CD4-positive, alpha-beta T cell treated with Interleukin-17A for 4 hours (primary cell): Measurements from ENCODE around the gene TAC4.

Experiments
- DNase-seq: peaks from one replicate; pipeline ENCODE4 v3.0.0-alpha.2; 2020; ENCODE audit warnings: mixed read lengths

Gene TAC4, protein sequence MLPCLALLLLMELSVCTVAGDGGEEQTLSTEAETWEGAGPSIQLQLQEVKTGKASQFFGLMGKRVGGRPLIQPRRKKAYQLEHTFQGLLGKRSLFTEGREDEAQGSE

DNA sequence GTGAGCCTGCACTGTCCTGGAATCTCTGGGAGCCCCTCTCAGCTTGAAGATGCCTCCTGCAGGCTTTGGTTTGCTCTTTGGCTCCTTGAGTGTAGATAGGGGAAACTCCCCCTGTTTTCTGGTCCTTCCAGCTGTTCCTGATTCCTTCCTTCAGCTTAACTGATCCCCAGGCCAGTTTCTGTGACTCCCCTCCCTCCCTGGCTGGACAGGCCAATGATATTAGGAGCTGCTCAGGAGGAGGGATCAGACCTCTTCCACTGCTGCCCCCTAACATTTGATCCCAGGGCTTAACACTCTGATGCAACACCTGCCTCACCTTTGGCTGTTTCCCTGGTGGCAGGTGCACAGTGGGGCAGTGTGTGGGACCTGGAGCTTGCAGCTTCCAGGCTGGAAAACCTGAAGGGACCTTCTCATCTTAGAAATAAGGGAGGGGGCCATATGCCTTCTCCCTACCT is at the start of gene TAC4:
Gene TAC4 (minus strand): TSS at position 51 of the 455 bp plus-strand sequence. CDS start 52 bp downstream, outside the sequence.
- DNase-seq: no peak

DNA sequence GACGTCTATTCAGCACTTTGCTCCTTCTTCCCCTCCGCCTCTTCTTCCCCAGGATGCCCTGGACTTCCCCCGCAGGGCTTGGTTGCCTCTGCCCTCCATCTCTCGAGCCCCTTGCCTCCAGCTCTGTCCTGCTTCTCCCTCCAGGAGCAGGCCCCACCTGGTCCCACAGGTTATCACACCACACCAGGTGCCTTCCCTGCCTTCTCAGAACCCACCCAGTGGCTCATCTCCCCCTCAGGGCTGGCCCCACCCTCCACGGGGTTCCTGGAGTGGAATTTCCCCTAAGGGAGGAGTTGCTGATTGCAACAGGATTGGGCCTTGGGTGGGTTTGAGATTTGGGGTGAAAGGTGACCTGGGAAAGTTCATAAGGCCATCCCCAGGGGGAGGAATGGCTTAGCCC is 49.0 kb upstream of the TAC4 start:
- no peak for DNase-seq

DNA sequence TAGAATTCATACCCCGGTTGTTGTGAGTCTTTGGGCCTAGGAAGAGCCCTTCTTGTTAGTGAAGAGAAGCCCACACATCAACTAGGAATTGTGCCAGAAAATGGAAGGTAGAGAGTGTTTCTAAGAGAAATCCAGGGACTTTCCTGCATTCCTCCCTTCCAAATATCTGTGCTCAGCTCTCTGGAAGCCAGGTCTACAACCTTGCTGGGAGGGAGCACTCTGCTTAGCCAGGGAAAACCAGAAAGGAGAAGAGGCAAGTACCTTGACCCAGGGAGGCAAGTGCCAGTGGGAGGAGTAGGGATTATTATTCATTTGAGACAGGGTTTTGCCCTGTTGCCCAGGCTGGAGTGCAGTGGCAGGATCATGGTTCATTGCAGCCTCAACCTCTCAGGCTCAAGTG is 48.4 kb upstream of the TAC4 start:
- no peak for DNase-seq

DNA sequence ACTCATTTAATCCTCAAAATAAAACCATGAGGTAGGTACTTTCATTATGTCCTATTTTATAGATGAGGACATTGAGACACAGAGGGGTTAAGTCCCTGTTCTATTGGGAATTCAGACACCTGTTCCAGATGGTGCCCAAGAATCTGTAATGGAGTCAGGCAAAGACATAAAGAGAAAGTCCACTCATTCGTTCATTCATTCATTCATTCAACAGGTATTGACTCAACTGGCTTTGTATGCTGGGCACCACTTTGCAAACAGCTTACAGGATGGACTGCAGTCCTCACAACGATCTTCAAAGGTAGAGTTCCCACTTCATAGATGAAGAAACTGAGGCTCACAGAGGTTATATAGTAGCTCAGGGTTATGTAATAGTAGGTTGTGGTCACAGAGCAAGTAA is 47.9 kb upstream of the TAC4 start:
- no peak for DNase-seq

DNA sequence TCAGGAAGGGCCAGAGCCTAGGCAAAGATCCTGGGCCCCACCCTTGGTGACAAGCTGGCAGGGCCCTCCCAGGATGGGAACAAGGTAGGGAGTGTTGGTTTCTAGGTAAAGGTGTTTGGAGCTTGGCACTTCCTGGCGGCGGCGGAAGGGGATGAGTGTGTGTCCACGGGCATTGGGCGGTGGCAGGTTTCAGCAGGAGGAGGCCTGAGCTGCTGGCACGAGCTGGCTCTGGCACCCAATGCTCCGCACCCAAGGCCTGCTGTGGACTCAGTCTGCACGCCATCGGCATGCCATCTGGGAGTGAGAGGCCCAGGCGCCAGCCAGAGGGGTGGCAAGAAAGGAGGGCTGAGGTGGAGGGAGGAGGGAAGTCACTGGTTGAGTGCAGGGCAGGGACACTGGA is 46.9 kb upstream of the TAC4 start:
- DNase-seq: no peak

DNA sequence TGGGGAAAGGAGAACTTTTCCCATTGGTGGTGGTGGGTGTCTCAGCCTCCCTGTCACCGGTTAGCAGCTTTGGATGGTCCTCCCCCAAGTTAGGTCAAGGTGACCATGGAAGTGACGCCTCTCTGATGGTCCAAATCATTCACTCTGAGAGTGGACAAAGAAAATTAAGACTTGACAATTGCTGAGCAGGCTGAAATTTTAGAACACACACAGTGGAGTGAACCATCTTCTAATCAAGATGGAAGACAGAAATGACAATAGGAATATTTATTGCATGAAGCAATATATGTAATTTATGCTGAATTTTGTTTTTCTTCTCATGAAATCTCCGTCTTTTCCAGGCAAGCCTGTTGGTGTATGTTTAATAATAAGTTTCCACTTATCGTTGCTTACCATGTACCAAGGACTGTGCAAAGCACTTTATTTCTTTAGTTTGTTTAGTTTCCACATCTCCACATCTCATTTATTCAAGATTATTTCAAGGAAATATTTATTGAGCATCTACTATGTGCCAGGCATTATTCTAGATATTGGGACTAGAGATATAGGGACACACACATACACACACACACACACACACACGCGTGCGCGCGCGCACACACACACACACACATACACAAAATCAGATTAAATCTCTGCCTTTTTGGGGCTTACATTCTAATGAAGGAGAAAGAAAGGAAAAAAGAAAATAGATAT is 44.0 kb upstream of the TAC4 start:
- no peak for DNase-seq

DNA sequence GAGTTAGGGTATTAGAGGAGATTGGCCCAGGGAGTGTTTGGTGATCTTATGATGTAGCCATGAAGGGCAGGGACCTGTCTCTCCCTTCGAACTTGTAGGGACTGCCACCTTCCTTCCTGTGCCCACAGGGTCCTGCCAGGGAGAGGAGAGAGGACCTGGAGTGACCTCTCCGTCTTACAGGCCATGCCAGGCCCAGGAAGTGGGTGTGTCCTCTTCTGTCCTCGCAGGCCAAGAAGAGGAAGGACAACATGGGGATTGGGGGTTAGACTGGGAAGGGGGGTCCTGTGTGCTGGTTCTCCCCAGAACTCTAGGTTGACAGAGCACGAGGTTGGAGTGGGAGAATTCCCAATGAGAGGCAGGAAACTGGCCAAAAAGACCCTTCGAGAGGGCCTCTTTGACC is 43.4 kb upstream of the TAC4 start:
- no peak for DNase-seq

DNA sequence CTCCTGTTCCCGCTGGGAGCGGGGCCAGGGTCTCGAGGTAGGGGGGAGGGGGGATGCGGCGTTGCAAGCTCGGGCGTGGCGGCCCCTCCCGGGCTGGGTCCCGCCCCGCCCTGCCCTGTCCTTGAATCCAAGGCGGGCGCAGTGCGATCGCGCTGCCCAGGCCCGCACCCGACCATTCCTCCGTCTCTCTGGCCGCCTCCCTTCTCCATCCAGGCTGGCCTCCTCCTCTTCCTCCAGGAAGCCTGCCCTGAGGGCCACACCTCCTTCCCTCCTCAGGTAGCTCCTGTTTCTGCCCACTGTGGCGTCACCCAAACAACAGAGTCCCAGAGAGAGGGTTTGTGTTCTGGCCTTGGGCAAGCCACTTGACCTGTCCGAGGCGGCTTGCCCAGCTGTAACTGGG is 43.0 kb upstream of the TAC4 start:
- DNase-seq: no peak

DNA sequence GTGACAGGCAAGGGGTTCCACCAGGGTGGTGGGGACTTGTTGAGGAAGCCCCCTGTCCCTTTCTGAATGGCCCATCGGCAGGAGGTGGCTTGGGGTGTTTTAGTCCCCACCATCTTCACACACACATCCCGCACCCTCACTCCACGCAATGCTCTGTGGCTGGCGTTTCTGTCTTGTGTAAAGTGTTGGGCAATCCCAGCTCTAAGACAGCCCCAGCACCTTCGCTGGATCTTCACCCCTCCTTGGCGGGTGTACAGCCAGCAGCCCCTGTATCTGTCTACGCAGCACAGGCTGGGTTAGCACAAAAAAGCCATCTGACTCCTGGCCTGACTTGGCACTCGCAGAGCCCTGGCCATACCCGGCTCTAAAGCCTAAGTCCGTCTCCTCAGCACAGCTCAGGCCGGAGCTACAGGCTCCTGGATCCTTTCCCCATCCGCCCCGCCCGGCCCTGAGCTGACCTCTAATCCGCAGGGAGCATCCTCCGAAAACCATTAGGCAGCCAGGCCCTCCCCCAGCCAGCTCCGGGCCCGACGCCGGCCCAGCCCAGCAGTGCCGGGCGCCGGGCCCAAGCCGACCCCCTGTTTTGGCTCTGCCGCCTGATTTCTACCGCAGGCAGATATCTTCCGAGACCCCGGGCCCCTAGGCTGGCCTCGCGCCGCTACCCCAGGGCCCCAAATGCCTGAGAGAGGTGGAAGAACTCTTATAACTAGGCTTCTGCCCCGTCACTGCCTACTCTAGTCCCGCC is 42.4 kb upstream of the TAC4 start:
- no peak for DNase-seq

DNA sequence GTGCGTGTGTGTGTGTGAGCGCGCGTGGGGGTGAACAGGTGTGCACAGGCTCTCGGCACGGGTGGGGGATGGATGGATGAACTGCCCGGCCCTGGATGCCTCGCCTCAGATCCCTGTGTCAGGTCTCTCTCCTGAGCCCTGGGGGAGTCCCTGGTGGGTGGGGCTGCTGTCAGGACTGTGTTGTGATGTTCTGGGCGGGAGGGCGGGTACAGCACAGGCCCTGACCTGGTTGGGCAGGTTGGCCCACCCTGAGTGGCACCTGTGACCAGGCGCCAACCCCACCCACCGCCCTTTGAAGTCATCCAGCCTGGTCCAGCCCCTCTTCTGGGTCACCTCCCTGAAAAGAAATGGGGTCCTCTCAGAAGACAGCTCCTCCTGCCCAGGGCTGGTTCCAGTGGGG is 41.6 kb upstream of the TAC4 start:
- no peak for DNase-seq

DNA sequence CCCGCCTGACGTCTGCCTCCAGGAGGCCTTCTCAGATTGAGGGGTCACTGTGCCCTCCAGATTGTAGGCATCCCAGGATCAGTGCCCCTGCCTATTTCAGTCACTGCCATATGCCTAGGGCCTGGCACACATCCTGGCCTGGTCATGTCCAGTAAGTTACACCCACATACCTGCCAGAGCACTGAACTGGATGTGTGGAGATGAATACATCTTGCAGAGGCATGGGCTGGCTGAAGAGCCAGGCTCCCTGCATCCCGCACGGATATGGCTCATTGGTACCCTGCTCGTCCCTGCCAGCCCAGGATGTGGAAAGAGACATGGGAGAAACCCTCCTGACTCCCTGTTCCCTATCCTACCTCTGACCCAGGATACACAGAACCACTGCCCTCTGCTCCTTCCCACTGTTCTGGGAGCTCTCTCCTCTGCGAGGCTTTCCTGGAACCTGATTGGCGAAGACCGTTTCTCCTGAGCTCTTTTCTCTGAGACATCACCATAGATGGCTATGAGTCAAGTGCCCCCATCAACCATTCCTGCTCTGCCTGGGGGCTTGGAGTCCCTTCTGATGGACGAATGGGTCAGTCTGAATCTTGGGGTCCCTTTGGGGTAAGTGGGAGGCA is 40.0 kb upstream of the TAC4 start:
- no peak for DNase-seq

DNA sequence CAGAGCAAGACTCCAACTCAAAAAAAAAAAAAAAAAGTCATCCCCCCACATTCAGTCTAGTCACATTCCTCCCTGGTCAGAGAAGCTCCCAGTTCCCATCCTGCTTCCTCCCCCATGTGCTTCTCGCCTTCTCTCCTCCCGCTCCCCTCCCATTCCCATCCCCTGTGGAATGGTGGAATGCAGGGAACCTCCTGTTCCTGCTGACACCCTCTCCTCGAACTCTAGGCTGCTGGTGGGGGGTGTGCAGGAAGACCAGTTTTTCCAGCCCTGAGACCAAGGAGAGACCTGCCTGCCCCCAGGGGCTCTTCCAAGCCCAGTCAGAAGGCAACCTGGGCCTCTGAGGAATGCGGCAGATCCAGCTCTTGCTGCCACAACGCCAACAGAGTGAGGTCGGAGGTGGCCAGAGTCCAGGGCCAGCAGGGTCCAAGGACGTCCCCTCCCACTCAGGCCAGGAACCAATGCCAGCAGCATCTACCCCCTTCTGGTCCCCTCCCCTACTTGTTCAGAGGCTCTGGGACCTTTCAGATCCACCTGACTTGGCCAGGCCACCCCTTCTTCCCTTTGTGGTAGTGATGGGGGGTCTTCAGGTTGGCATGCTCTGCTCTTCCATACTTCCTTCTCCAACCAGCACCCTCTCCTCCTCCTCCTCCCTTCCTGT is 39.3 kb upstream of the TAC4 start:
- no peak for DNase-seq

DNA sequence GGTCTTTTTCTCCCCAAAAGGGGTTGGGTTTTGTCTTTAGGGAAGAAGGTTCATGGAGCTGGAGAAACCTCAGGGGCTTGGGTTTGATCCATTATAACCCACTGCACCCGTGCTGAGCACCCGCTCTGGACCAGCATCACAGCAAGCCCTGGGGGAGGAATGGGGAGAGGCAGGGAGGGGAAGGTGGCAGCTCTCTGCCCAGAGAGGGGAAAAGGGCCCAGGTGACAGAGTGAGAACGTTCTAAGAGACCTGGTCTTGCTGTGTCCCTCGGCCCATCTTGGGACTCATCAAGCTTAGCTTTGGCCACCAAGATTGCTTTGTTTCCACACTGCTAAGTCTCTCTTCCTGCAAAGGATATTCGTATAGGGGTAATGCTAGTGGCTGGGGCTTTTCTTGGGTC is 38.2 kb upstream of the TAC4 start:
- DNase-seq: no peak

DNA sequence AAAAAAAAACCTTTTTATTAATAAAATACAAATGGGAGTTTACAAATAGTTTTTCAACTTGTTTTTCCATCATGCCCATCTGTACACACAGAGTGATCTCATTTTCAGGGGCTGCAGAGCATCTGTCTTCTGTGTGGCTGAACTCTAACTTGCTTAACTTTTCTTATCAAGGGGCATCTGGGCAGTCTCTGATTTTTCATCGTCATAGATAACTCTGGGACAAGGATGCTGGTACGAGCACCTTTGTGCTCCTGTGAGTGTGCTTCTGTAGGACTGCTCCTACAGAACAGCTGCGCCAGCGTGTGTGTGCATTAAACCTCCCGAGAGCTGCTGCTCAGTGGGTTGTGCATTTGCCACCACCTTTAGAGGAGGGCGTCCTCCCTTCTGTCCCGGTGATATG is 34.6 kb upstream of the TAC4 start:
- DNase-seq: no peak

DNA sequence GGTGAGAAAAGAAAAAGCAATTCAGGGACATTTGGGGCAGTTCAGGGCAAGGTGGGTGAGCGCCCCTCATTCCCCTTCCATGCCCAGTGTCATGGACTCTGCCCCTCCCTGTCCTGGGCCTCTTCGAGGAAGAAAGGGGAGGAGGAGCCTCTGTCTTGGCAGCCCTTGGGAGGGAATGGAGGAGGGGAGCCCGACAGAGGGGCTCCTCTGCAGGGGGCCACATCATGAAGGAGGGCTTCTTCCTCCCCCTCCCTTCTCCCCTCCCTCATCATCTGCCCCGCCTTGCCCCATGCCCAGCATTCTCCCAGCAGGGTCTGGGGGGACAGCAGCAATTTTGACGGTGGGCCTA is 33.2 kb upstream of the TAC4 start:
- no peak for DNase-seq

DNA sequence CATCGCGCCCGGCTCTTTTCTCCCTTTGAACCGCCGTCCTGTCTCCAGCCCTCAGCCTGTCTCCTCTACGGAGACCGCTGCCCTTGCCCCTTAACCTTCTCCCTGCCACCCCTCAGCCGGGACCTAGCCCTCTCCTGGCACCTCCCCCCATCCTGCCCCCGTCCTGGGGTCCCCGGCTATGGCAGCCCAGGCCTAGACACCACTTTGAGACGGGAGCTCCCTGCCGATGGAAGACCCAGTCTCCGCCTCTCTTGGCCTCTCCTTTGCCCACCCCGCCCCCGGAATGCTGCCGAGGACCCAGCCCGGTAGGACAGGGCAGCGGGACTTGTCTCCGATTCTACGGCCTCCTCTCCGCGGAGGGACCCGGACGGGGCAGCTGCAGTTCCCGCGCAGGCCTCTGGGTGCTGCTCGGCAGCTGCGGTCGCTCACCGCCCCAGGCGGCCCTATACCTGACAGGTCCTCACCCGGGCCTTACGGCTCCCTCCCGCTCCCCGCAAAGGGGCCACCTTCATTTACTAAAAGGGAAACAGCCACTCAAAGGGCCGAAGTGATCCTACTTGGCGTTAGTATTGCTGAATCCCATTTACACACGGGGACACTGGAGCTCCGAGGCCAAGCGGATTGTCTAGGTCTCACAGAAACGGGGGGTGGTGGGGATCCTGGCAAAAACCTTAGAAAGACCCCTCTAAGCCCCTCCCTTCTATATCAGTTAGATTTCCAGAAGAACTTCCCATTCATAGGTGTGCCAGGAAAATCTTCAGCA is 32.6 kb upstream of the TAC4 start:
- DNase-seq: peak; percentile 77

DNA sequence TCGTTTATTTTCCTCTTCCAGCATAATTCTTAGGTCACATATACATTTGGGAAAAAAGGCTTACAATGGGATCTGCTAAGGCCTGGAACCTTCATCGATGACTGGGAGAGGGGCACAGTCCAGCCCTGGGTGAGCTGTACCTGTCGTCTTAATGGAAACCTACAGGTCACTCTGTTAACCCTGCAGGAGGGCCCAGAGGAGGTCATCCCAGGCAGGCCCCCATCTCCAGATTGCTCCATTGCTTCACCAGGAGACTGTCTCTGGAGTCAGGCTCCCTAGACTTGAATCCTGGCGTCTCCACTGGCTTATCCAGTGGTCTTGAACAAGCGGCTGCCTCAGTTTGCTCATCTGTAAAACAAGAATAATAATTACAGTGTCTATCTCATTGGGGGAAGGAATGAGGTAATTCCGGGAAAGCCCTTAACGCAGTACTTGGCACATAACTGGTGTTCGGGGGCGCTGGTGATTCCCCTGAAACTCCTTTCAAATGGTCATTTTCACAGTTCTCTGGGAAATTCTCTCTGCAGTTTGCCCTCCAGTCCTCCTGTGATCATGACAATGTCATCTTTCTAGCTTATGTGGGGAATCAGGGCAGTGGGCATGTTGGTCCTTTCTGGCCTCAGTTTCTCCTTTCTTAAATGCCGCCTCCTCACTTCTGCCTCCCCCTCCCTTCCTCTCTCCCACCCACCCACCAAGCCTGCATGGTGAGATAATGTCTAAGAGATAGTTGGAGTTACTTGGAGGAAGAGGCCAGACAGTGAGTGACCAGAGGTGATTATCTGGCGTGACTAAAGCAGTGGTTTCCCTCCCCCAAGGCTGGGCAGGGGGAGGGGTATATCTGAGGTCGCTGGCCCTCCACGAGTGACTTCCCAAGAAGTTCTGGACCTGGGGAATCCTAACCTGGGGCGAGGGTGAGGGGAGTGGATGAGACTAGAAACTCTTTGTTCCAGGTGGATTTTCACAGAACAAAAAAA is 31.3 kb upstream of the TAC4 start:
- DNase-seq: no peak

DNA sequence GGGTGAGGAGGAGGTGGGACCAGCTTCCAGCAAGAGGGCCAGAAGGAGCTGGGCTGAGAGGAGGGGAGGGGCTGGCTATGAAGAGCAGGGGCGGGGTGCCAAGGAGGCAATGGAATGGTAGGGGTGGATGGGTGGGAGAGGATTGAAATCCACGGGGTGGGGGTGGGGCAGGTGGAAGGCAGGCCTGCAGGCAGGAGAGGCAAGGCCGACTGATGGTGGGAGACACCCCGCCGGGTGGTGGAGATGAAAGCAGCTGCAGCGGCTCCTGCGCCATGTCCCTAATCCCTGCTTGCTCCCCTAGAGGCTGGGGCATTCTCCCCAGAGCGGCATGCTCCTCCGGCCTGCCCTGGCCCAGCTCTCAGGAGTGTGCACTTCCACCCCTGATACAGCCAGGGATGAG is 27.8 kb upstream of the TAC4 start:
- DNase-seq: no peak

DNA sequence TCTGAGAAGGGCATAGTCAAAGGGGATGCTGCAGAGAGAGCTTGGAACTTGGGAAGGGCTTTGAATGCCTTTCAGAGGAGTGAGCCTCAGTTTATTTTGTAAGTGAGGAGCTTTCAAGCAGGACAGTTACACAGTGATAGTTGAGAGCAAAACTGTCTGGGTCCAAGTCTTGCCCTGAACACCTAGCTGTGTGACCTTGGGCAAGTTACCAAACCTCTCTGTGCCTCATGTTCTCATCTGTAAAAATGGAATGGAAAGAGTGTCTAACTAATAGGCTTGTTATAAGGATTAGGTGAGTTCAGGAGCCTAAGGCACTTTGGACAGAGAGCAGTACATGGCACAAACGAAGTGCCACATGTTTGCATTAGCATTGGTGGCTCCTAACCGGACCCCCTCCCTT is 27.0 kb upstream of the TAC4 start:
- DNase-seq: no peak

DNA sequence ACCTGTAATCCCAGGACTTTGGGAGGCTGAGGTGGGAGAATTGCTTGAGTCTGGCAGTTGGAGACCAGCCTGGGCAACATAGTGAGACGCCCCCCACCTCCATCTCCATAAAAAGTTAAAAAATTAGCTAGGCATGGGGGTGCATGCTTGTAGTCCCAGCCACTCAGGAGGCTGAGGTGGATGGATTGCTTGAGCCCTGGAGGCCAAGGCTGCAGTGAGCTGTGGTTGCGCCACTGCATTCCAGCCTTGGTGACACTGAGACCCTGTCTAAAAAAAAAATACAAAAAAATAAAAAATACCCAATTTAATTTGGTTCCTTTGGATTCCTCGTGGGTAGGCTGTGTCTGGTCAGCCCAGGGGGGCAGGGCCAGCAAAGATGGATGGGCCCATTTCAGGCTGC is 26.1 kb upstream of the TAC4 start:
- DNase-seq: no peak

DNA sequence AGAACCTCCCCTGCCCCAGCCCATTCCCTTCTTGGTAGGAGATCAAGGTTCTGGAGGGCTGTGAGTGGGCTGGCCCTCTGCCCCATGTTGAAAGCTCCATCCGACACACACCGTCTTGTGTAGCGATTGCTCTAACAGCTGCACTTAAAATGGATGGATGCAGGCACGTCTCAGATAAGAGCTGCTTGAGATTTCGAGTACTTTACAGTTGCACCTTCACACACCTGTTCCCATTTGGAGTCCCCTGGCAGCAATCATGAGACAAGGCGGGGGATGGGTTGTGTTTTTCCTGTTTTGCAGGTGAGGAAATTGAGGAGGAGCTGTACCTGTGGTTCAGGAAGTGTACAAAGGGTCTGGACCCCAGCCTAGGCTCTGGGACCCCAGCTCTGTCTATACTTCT is 25.6 kb upstream of the TAC4 start:
- no peak for DNase-seq
